Fibroblast of lung (primary cell): ENCODE results near the gene SLCO2B1.

Experiments
- CTCF ChIP-seq, 2 donors: IDR thresholded peaks in 1 of 2; conservative IDR thresholded peaks in 1 of 2; 1 replicate in 1 of 2; 2 replicates in 1 of 2; pipeline ENCODE4 v1.5.1; 2011 to 2012; ENCODE audit warnings: low read length in 2 of 2, control low read depth in 1 of 2, inconsistent platforms in 1 of 2, low read depth in 1 of 2, mild to moderate bottlenecking in 1 of 2
- EZH2 ChIP-seq: IDR thresholded peaks from 2 replicates; pipeline ENCODE4 v1.5.1; 2012; ENCODE audit warnings: low read length, control low read depth, mild to moderate bottlenecking; ENCODE audit errors: missing control alignments

DNA sequence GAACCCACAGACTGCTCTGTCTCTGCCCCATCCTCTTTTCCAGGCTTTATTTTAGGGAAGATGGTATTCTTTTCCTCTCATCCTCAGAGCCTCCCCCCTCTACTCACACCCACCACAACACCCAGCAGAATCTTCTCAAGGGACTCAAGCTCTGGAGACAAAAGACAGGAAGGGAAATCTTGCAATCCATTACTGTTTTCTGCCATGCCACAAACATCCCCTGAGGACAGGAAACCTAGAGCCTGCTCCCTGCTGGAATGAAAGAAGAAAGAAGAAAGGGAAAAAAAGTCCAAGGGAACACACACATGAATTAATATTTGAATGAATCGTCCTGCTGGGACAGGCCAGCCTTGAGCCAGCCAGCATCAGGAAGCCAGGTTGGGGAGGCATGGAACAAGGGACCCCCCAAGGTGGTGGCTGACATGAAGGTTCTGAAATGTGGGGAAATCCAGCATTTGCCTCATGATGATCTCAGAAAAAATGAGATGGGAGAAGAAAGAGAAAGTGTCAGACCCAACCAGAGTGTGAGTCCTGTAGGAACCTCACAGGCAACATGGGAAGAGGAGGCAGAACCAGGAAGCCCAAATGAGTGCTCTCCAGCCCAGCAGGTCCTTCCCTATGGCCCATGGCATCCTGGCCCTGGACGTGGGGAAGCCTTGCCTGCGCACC, 34.0 kb downstream of the SLCO2B1 start:
- TF ChIP-seq CTCF (conservative IDR thresholded peaks at IDR 0.05 in 1 of 2, IDR thresholded peaks at IDR 0.05 in 1 of 2; ENCODE audit: low read depth in 1 of 2, low read length in 2 of 2) (no peak), EZH2 (no peak)
